Parietal lobe (tissue), 1 donor: ENCODE data around the gene BNC1. TPM values are rescaled to one million over a fixed set of nuclear protein-coding genes. Genes with fewer than 3 reads are reported as not detected.

Experiments used
- total RNA-seq: library from RNA; depleted of rRNA; stranded (reverse); fragments of >200 nt; gene quantifications from one replicate; pipeline ENCODE4 v1.2.3, GENCODE V29; 2014

The BNC1 gene
- total RNA-seq, result not detected

DNA sequence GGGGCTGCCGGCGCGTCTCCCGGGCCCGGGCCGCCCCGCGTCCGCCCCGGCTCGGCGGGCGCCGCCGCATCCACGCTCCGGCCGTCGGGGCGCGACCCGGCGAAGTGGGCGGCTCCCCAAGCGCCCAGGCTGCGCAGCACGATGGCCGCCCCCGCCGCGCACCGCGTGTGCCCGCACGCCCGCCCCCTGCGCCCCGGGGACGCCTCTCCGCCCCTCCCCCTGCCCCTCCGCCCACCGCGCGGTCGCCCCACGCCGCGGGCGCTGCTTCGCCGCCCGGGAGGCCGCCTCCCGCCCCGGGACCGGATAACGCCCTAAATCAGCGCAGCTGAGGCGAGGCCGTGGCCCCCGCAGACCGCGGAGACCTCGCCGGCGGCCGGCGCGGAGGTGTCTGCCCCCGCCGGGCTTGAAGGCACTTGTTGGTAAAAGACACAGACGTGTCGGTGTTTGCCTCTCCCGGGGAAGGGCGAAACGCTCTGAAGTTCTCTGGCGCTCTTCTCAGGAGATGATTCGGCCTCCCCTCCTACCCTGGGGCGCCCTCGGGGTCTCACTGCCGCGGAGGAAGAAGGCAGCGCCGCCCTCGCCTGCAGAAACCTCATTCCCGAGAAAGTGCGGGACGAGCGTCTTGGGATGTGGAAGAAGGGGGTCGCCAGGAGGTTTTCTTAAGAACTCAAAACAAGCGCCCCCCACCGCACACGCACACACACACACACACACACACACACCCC lies at the start of gene BNC1:
Gene BNC1 (minus strand): TSS at position 106 of the 725 bp plus-strand sequence. CDS start 36 bp downstream, at position 70.

GRCh38 chr15:83207660-83208366 lies 76.7 kb downstream of the BNC1 start, which contains the start of gene HDGFL3:
HDGFL3 (minus strand) TSS chr15:83207823; CDS start chr15:83207414, 409 bp downstream.

Other genes starting within 250 kb of the BNC1 start
- gene BTBD1, start 217.4 kb downstream of the BNC1 start, total RNA-seq, result 136 TPM
- 15.0 TPM for gene TM6SF1, start 177.0 kb downstream of the BNC1 start, total RNA-seq
- gene HDGFL3, start 76.8 kb downstream of the BNC1 start, total RNA-seq, result 122 TPM
- 121 TPM for gene SH3GL3, start 162.7 kb upstream of the BNC1 start, total RNA-seq